ENCODE results near the gene CHGA. TPM values are rescaled to one million over a fixed set of nuclear protein-coding genes. Genes with fewer than 3 reads are reported as not detected.

The CHGA gene
- total and polyA plus RNA-seq, 4 donors, result 0.05 TPM; not detected in 3

- 94% methylated on average over 20 of the region's 20 CpGs for WGBS
- DNase-seq (ENCODE audit: low spot score), result no peak
Measured at GRCh38 chr14:92962031-92962830, 39.3 kb downstream of the CHGA start.

DNA sequence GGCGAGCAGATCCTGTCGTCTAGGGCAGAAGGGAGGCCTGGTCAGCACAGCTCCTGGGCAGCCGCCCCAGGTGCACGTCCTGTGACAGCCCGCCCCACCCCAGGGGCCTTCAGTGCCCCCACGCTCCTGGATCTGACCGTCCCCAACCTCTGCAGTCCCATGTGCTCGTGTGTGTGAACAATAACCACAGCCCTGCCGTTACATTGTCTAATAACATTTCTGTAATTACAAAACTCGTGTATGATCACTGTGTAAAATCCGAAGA, 39.8 kb downstream of the CHGA start:
- peaks cover 0 to 24% (median 3%) of the 10 kb centered on the region in 4 donors for H3K36me3 ChIP-seq (ENCODE audit: control insufficient read depth in 4 of 4, insufficient read depth in 3 of 4, low read depth in 1 of 4, low read length in 3 of 4)
- H3K27ac ChIP-seq (ENCODE audit: low read depth in 1 of 2, low read length in 2 of 2), result no peak overlapping the region
- H3K4me1 ChIP-seq (ENCODE audit: control insufficient read depth in 4 of 4, insufficient read depth in 4 of 4, low read length in 3 of 4), result peaks cover 13 to 25% (median 22%) of the 10 kb centered on the region in 4 donors
- no peak for DNase-seq (ENCODE audit: low spot score)
- 96% methylated on average over 11 of the region's 11 CpGs for WGBS
- no peak for TF ChIP-seq HNF4G (IDR thresholded peaks at IDR 0.05)
- no peak for TF ChIP-seq JUND (IDR thresholded peaks at IDR 0.05)
- TF ChIP-seq RAD21 (IDR thresholded peaks at IDR 0.05), result no peak
- TF ChIP-seq NR2F2 (IDR thresholded peaks at IDR 0.05), result no peak
- no peak for TF ChIP-seq HNF4A (conservative IDR thresholded peaks at IDR 0.05)
- TF ChIP-seq ZBTB33 (IDR thresholded peaks at IDR 0.05), result no peak
- TF ChIP-seq TAF1 (conservative IDR thresholded peaks at IDR 0.05), result no peak
- no peak for TF ChIP-seq RXRA (IDR thresholded peaks at IDR 0.05)
- TF ChIP-seq CTCF (IDR thresholded peaks at IDR 0.05; ENCODE audit: low read depth, low read length, missing input control), result no peak
- no peak for TF ChIP-seq GABPA (IDR thresholded peaks at IDR 0.05 in 1 of 2, conservative IDR thresholded peaks at IDR 0.05 in 1 of 2)
- TF ChIP-seq SP1 (IDR thresholded peaks at IDR 0.05), result no peak
- no peaks in the 10 kb centered on the region for H3K27me3 ChIP-seq (ENCODE audit: control insufficient read depth in 4 of 4, insufficient read depth in 4 of 4, low read length in 3 of 4)
- no peak overlapping the region for H3K4me3 ChIP-seq (ENCODE audit: low read depth in 1 of 3, low read length in 3 of 3)
- no peak overlapping the region for H3K9ac ChIP-seq (ENCODE audit: low read depth in 1 of 2, low read length in 2 of 2)
- H3K9me3 ChIP-seq (ENCODE audit: control insufficient read depth in 4 of 4, low read length in 3 of 4), result no peaks in the 10 kb centered on the region

More at GRCh38 chr14:92962031-92962830, 39.3 kb downstream of the CHGA start:
- H3K36me3 ChIP-seq (ENCODE audit: control insufficient read depth in 4 of 4, insufficient read depth in 3 of 4, low read depth in 1 of 4, low read length in 3 of 4), result peaks cover 0 to 29% (median 3%) of the 10 kb centered on the region in 4 donors
- no peaks in the 10 kb centered on the region for H3K9me3 ChIP-seq (ENCODE audit: control insufficient read depth in 4 of 4, low read length in 3 of 4)
- H3K4me3 ChIP-seq (ENCODE audit: low read depth in 1 of 3, low read length in 3 of 3), result no peak overlapping the region
- peaks cover 13 to 25% (median 22%) of the 10 kb centered on the region in 4 donors for H3K4me1 ChIP-seq (ENCODE audit: control insufficient read depth in 4 of 4, insufficient read depth in 4 of 4, low read length in 3 of 4)
- no peaks in the 10 kb centered on the region for H3K27me3 ChIP-seq (ENCODE audit: control insufficient read depth in 4 of 4, insufficient read depth in 4 of 4, low read length in 3 of 4)
- no peak for TF ChIP-seq RXRA (IDR thresholded peaks at IDR 0.05)
- H3K27ac ChIP-seq (ENCODE audit: low read depth in 1 of 2, low read length in 2 of 2), result no peak overlapping the region
- no peak overlapping the region for H3K9ac ChIP-seq (ENCODE audit: low read depth in 1 of 2, low read length in 2 of 2)

- TF ChIP-seq GABPA (IDR thresholded peaks at IDR 0.05 in 1 of 2, conservative IDR thresholded peaks at IDR 0.05 in 1 of 2) (no peak), SP1 (IDR thresholded peaks at IDR 0.05) (peak; percentile 32), FOXA2 (IDR thresholded peaks at IDR 0.05) (peak; percentile 29), NR2F2 (IDR thresholded peaks at IDR 0.05) (peak; percentile 61), EGR1 (IDR thresholded peaks at IDR 0.05; ENCODE audit: low read depth in 2 of 2) (peak in 1 of 2 donors; percentile 62), RXRA (IDR thresholded peaks at IDR 0.05) (peak; percentile 70 to 72), HNF4A (conservative IDR thresholded peaks at IDR 0.05) (peak in 1 of 2 donors; percentile 27), JUND (IDR thresholded peaks at IDR 0.05) (no peak)
- Histone ChIP-seq H3K4me3 (ENCODE audit: low read depth in 1 of 3, low read length in 3 of 3) (no peak overlapping the region), H3K36me3 (ENCODE audit: control insufficient read depth in 4 of 4, insufficient read depth in 3 of 4, low read depth in 1 of 4, low read length in 3 of 4) (peaks cover 0 to 17% (median 2%) of the 10 kb centered on the region in 4 donors), H3K9ac (ENCODE audit: low read depth in 1 of 2, low read length in 2 of 2) (no peak overlapping the region), H3K4me1 (ENCODE audit: control insufficient read depth in 4 of 4, insufficient read depth in 4 of 4, low read length in 3 of 4) (peaks cover 13 to 25% (median 22%) of the 10 kb centered on the region in 4 donors), H3K9me3 (ENCODE audit: control insufficient read depth in 4 of 4, low read length in 3 of 4) (no peaks in the 10 kb centered on the region), H3K27me3 (ENCODE audit: control insufficient read depth in 4 of 4, insufficient read depth in 4 of 4, low read length in 3 of 4) (no peaks in the 10 kb centered on the region), H3K27ac (ENCODE audit: low read depth in 1 of 2, low read length in 2 of 2) (peak overlapping the region; percentile 39 to 68)
- 57% methylated on average over 14 of the region's 14 CpGs for WGBS
- no peak for DNase-seq (ENCODE audit: low spot score)
Measured at GRCh38 chr14:92963301-92964123, 40.6 kb downstream of the CHGA start.

All from liver (tissue), 9 donors.